HG02610 (cell line): ENCODE results near the gene ISL1.

Experiments
- ATAC-seq: cut with Tn5 transposase; IDR thresholded peaks from one replicate; pipeline ENCODE4 v1.9.1; 2021; ENCODE audit warnings: mild to moderate bottlenecking, moderate library complexity; ENCODE audit not compliant: unreplicated experiment

ISL1 gene

DNA sequence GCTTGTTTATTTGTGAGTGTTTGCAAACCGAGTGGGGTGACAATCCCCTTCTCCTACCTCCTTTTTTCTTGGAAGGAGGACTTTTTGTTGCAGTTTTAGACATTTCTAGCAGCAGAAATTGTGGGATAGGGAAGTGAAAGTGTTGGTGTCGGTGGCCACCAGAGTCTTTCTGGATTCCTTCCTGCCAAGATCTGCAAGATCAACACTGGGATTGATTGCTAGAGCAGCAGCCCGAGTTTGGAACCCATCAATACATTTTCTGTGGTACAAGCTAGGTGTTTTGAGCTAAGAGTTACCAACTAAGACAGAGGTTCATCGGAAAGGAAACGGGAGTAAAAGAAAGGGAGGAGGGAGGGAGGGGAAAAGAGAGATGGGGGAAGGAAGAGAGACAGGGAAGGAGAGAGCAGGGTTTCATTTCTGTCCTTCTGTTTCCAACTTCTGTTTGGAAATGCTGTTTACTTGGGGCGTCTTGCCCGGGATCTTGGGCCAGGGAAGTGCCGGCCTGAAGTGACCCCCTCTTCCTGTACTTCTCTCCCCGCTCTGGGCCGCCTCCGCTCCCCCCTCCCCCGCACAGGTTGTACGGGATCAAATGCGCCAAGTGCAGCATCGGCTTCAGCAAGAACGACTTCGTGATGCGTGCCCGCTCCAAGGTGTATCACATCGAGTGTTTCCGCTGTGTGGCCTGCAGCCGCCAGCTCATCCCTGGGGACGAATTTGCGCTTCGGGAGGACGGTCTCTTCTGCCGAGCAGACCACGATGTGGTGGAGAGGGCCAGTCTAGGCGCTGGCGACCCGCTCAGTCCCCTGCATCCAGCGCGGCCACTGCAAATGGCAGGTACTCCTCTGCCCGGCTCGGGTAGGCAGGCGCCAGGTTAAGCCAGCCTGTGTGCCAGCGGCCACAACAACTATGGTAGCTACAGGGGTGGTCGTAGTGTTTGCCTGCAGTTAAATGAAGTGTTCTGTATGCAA, 4.0 kb downstream of the ISL1 start:
- no peak for ATAC-seq

DNA sequence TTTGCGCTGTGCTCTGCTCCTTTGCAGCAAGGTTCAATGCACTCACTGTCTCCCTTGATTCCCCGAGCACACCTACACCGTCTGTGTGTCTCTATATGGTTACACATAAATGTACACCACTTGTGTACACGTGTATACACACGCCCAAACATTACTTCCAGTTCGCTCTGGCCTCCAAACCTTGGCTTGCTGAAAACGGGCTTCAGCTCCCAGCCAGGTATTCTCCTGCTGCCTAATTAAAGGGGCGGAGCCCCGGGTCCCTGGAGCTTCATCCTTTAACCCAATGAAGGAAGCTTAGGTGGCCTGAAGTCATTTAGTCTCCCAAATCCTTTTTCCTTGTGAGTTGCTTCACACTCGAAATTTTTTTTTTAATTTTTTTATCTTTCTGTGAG, 4.6 kb downstream of the ISL1 start:
- ATAC-seq: no peak

DNA sequence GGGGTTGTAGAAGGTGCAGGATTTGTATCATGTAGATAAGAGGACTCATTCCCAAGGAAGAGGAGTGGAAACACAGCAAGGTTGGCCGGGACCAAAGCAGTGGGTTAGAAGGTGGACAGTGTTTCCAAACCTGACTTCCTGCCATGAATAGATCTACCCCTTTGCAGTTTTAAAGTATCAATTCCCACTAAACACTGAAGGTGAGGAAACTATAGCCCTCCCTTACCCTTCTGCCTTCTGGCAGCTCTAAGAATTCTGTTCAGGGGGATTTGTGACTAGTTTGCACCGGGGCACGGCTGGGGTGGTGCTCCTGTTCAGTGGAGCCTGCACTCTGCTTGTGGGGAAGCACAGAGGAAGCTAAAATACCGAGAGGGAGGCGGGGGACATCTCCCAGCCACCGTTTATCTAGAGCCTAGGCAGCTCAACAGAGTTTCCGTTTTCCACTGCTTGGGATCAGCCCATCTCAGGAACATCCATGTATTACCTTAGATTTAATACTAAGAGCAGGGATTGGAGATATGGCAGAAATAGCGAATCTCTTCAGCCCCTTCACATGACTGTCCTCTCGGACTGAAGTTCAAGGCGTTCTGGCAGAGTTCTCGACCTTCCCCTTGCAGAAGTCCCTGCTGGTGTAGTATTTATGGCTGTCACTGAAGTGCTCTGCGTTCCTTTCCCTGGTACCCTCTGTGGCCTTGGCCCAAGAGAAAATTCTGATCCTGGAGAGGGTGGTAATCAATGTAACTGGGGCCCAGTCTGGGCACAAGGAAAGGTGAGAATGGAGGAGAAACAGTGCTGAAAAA, 5.4 kb downstream of the ISL1 start:
- no peak for ATAC-seq

DNA sequence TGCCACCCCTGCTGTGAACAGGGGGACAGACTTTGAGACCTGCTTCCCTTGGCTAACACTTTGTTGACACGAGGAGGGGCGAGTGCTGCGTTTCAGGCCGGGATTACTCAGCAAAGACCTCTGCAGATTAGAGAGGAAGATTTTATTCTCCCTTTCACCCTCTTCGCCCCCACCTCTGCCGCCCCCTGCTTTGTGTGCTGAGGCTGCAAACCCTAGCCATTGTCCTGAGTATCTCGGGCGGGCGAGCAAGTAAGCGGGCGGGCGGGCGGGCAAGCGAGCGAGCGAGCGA, 6.0 kb downstream of the ISL1 start:
- no peak for ATAC-seq

DNA sequence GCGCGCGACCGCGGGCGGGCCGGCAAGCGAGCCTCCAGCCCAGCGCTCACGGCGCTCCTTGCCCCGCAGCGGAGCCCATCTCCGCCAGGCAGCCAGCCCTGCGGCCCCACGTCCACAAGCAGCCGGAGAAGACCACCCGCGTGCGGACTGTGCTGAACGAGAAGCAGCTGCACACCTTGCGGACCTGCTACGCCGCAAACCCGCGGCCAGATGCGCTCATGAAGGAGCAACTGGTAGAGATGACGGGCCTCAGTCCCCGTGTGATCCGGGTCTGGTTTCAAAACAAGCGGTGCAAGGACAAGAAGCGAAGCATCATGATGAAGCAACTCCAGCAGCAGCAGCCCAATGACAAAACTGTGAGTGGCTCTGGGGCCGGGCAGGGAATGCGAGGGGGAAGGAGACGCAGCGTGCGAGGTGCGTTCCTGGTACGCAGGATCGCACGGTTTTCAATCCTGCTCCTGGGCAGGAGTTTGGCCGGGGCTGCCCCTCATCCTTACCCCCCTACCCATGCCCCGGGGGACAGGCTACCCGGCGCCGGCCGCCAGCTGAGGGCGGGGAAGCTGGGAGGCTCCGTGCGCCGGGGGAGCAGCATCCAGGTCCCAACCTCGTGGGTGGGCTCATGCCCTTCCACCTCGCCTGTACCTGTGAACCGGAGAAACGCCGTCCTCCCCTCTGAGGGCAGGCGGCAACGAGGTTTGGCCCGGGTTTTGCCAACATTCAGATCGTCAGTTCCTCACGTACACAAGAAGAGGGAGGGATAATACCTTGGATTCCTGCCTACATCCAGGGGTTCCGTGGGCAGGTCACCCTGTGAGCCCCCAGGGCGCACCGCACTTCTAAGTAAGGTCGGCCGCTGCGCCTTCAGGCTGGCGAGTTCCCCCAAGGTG, 6.6 kb downstream of the ISL1 start:
- ATAC-seq: no peak

DNA sequence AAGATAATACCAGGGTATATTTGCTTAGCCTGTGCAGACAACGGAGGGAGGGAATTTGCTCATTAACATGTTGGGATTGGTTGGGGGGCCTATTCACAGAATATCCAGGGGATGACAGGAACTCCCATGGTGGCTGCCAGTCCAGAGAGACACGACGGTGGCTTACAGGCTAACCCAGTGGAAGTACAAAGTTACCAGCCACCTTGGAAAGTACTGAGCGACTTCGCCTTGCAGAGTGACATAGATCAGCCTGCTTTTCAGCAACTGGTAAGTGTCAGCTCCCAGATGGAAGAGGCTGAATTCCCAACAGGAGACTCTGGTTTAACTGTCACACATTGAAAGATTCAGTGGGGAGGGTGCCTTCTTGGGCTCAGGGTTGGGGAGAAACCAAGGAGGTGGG, 7.9 kb downstream of the ISL1 start:
- no peak for ATAC-seq

DNA sequence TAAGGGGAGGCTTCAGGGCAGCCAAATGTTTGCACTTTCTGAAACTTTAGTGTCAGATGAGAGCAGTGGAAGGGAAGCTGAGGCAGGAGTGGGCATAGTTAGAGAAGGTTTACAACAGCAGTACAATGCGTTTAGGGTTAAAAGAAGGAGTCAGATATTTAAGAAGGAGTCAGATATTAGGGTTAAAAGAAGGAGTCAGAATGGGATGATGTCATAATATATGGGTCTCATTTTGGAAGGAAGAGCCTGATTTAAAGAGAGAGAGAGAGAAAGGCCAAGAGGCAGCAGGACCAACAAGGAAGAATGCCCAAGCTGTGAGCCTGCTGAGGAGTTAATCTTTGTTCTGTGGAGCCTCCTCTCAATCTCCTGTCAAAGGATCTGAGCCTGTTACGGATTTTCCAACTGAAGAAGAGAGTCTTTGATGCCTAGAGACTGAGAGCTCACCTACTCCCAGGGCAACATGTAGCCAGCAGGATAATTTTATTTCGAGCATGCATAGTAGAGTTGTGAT, 9.5 kb downstream of the ISL1 start:
- no peak for ATAC-seq

DNA sequence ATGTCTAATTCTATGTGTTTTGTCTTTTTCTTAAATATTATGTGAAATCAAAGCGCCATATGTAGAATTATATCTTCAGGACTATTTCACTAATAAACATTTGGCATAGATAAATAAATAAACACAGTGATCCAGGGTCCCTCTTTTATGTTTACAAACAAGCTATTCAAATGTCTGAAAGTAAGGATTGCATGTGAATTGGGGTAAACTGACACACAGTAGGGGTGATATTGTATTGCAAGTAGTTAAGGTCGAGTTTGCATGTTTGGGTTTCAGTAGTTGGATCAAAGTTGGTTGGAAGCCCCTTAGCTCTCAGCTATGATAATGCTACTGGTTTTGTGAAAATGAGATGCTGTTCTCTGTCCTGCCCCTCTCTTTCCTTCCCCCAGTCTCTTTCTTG, 11.4 kb downstream of the ISL1 start:
- ATAC-seq: no peak

DNA sequence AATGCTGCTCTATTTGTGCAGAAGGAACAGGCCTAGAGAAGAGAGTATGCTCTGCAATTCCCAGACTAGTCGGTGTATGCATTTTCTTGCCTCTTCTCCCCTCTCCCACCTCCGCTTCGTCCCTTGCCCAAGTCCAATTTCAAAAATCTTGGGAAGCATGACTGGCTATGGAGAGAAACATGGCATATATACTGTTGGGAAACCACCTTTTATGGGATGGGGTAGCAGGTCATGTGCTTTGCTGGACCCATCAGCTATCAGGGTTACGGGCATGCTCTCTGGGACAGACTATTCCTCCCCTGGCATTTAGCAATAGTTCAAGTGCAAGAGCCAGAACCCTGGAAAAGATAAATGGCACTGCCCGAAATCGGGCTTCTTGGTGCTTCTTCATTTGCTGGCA, 12.0 kb downstream of the ISL1 start:
- no peak for ATAC-seq

DNA sequence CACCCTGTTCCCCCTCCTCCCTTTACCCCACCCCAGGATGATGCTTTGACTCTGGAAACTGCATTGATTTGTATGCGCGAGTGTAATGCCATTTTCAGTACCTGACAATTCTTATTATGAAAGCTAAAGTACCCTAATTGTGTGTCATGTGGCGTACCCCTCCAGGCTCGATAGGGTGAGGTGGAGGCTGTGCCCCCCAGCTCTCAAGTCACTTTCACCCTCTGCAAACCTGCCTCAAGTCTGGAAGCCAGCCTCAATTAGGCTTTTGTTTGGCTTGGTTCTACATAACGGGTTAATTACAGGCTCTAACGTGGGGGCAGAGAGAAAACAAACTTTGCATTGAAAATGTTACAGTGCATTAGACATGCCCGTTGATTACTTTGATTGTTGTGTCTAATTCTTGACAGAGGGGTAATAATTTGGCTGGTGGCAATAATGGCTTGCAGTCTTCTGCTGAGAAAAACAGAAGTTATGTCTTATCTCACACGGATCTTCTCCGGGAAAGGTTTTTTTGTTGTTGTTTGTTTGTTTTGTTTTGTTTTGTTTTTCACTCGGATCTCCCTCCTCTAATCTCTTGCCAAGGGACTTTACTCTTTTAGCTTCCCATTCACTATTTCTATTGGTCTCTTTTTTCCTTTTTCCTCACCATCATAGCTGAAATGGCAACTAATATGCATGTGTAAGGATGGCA, 12.6 kb downstream of the ISL1 start:
- no peak for ATAC-seq

DNA sequence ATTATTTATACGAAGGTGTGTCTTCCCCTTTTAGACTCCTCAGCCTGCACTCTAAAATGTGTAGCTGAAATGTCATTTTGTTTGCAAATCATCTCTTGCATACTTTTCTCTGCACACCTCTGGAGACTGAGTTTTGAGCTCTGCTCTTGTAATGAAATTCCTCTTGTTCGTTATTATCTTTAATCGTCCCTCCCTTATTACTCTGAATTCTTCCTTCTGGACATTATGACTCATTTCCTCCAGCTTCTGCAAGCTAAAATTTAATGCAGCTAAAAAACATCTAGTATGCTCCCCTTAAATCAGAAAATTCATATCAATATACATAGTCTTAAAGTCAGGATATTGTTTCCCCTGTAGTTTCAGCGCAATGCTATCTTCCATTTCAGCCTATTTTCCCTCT, 13.5 kb downstream of the ISL1 start:
- ATAC-seq: no peak

DNA sequence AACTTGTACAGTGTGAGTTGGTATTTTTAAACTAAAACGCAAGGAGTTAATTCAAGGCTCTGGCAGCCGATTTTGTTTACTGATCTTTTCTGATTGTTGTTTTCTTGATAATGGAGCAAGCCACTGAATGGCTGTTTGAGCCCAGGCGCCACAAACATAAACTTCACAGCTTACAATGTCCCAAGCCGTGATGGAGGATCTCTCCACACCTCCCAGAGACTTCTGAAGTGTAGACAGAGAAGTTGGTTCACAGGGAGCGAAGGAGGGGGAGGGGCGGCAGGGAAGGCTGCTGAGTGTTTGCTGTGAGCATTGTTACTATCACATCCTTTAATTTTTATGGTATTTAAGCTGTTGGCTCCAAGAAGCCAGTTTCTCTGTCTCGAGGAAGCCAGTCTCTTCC, 14.7 kb downstream of the ISL1 start:
- no peak for ATAC-seq

DNA sequence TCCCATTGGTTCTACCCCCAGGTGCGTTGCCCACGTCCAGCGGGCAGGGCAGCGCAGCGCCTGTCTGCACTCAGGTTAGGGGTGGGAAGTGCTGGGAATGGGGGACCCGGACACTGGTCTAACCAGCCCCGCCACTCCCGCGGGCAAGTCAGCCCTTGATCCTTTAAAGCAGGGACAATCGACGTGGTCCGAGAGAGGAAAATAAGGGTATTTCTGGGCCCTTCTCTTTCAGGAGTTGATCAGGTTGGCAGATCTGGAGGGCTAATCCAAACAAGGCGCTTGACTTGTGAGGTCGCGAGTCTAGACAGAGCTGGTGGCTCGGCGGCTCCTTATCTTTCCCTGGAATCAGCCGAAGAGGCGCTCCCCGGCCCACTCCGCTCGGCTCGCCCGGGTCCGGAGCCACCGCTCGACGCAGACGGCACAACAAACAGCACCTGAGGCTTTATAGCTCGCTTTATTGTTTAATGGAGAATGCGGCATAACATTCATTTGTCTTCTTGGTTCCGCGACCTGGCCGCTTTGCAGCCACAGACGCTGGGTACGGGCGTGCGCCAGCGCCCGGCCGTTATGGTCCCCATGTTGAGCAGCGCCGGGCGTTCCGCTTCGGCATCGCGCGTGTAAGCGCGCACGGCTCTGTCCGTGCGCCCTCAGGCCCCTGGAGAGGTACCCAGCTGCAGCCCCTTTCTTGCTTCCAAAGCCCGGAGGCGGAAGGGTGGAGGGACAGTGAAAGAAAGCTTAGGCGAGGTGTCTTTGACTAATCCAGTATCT, 15.8 kb downstream of the ISL1 start:
- ATAC-seq: no peak

DNA sequence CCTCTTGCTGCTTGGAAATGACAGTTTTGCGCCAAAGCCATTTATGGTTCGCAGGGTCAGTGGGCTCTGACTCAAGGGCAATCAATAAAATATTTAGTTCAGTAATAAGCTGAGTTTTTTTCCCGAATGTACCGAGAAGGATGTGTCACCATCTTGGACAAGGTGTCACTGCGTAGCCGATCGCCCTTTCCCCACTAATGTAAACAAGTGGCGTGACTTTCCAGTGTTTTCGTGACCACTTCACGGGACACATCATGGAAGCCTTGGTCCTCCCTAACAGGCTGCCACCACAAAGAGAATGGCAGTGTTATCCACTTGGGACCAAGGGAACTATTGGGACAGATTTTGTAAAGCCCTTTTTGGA, 16.4 kb downstream of the ISL1 start:
- ATAC-seq: no peak

DNA sequence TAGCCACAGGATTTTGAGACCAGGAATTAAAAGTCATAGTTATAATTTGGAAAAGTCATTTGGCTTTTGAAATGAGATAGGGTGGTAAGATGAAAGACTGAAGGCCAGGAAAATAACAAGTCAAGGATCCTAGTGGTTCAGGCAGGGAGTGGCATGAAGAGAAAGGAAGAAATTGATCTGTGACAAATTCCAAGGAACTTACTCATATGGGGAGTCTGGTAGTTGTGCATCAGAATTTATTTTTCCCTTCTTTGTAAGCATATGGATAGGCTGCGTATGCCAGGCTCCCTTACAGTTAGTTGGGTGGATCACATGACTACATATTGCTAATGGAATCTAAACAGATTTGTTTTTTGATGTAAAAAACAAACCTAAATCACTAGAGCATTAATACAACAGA, 21.0 kb downstream of the ISL1 start:
- no peak for ATAC-seq

DNA sequence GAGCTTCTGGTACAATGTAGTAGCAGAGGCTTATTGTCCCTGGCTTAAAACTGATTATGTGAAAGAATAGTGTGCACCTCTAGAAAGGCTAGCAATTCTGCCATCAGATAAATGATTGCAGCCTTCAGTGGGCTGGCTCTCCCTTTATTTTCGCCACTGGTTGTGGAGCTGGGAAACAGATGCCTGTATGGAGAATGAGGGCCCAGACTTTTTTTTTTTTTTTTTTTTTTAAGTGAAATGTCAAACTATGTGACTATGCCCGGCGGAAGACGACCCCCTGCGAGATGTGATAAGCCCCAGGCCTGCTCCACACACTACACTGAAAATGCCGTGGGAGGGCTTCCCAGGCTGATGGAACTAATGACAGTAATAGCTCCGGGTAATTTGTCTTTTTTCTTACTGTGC, 28.7 kb downstream of the ISL1 start:
- no peak for ATAC-seq

DNA sequence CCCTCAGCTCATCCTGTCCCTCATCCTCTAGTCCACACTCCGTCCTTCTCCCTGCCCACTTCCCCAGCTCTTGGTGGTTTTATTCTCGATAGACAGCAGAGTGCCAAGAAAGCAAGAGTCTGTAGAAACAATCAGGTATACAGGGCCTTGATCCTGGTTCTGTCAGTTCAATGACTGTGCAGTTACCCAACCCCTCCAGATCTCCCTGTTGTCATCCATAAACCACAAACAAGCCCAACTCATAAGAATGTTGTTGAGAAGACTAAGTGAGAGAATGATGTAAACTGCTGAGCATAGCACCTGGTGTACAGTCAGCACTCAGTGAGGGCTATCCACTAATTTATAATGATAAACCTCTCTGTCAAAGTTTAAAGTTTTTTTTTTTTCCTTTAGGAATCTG, 31.3 kb downstream of the ISL1 start:
- ATAC-seq: no peak

DNA sequence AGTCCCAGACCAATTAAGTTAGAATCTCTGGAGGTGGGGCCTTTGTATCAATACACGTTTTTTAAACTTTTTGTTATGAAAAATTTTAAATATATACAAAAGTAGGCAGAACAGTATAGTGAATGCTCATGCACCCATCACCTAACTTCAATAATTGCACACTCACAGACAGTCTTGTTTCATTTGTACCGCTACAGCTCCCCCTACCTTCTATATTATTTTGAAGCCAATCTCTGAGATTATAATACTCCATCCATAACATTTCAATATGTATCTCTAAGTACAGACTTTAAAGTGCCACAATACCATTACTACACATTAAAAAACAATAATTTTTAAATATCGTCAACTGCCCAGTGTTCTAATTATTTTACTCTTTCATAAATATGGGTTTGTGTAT, 32.9 kb downstream of the ISL1 start:
- no peak for ATAC-seq

DNA sequence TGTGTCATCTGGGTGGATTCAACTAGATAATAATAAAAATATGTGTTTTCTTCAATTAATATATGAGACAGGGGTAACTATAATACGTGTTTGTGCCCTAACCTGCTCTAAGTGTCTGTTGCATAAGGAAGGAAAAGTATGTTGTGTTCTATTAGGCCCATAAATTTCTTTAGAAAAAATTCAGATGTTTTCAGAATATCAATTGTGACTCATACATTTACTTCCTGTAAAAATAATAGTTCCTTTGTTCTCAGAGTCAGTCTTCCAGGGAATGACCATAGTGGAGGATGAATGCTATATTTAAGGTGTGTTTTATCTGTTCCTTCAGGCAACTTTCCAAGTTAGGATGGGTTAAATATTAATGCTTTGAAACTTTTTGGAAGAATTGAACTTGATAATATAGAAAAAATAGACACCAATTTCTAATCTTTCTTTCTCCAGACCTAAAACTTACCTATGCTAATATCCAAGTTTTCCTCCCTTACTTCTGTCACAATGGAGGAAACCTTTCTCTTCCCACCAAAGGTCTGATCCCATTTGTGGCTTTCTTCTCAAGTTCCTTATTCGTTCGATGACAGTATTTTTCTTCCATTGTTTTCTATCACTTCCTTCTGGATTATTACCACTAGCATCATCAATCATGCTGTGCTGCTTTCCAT, 49.9 kb downstream of the ISL1 start:
- no peak for ATAC-seq
